A673 (cell line): Measurements from ENCODE around the gene TTBK2. TPM values are rescaled to one million over a fixed set of nuclear protein-coding genes. Genes with fewer than 3 reads are reported as not detected.

Source experiments
- BruUV-seq: library from RNA; stranded (reverse); fragments of 400-500 nt; replicated peaks from 2 replicates; lab custom pipeline; 2021; lab: Mats Ljungman, UMichigan
- CTCF ChIA-PET: fragments of 300-600 bp; sonication (Branson Sonifier 250); formaldehyde crosslinking; loops from one replicate; lab custom pipeline; 2022; ENCODE audit warnings: antibody characterized with exemption; lab: Charles Lee
- POLR2A ChIA-PET: fragments of 300-600 bp; sonication (Branson Sonifier 250); formaldehyde crosslinking; loops from one replicate; lab custom pipeline; 2022; ENCODE audit warnings: antibody characterized with exemption; ENCODE audit not compliant: low non-redundant PET; lab: Charles Lee
- DNase-seq: peaks from one replicate; pipeline ENCODE4 v3.0.0-alpha.2; 2015; ENCODE audit warnings: low spot score
- H3K27ac ChIP-seq: fragments of 200-600 bp; sonication (generic); 2 replicates; pipeline ENCODE4 v1.5.1; 2016; ENCODE audit warnings: mixed run types, low read depth, mild to moderate bottlenecking, mixed read lengths, antibody characterized with exemption, low read length; ENCODE audit not compliant: poor library complexity, severe bottlenecking
- H3K27me3 ChIP-seq: fragments of 200-600 bp; sonication (generic); replicated peaks from 2 replicates; pipeline ENCODE4 v1.6.1; 2017; ENCODE audit warnings: mixed run types, low read depth, mild to moderate bottlenecking, mixed read lengths, antibody characterized with exemption, low read length; ENCODE audit not compliant: insufficient read depth, poor library complexity
- H3K36me3 ChIP-seq: fragments of 200-600 bp; sonication (generic); 2 replicates; pipeline ENCODE4 v1.6.1; 2016; ENCODE audit warnings: mixed run types, mild to moderate bottlenecking, mixed read lengths, antibody characterized with exemption, low read length; ENCODE audit not compliant: insufficient read depth, poor library complexity, severe bottlenecking
- H3K4me1 ChIP-seq: fragments of 200-600 bp; sonication (generic); 2 replicates; pipeline ENCODE4 v1.6.1; 2017; ENCODE audit warnings: mixed run types, mild to moderate bottlenecking, mixed read lengths, antibody characterized with exemption, low read length; ENCODE audit not compliant: insufficient read depth, poor library complexity, severe bottlenecking
- H3K4me3 ChIP-seq: fragments of 200-600 bp; sonication (generic); 2 replicates; pipeline ENCODE4 v1.5.1; 2016; ENCODE audit warnings: low read depth, mixed run types, mild to moderate bottlenecking, mixed read lengths, low read length; ENCODE audit not compliant: poor library complexity, severe bottlenecking
- H3K9me3 ChIP-seq: fragments of 200-600 bp; sonication (generic); 2 replicates; pipeline ENCODE4 v1.6.1; 2016; ENCODE audit warnings: mixed run types, low read depth, mild to moderate bottlenecking, mixed read lengths, antibody characterized with exemption, low read length; ENCODE audit not compliant: poor library complexity, severe bottlenecking
- EZH2 ChIP-seq: fragments of 200-600 bp; sonication (generic); IDR thresholded peaks from 2 replicates; pipeline ENCODE4 v1.6.1; 2017; ENCODE audit warnings: borderline replicate concordance, low read depth, mild to moderate bottlenecking, mixed read lengths, antibody characterized with exemption, low read length; ENCODE audit not compliant: poor library complexity, severe bottlenecking
- intact Hi-C: fragments of 100-400 bp; cut with micrococcal nuclease; formaldehyde crosslinking; loops from one replicate; pipeline ENCODE4 v1.10.0; 2022; ENCODE audit not compliant: unreplicated experiment
- total RNA-seq: library from RNA; stranded (reverse); gene quantifications from 2 replicates; pipeline ENCODE4 v1.2.3, GENCODE V29; 2021
- TF ChIP-seq, protein P1 (sequence below): fragments of 300-800, 200-600 bp; sonication (generic); conservative IDR thresholded peaks from 2 replicates; pipeline ENCODE4 v1.5.1; 2017; ENCODE audit warnings: low read depth, mild to moderate bottlenecking, antibody characterized with exemption, low read length, moderate library complexity, mixed read lengths

Gene TTBK2
- total RNA-seq, 1 experiment from 2014 or later = 15.8 TPM

DNA sequence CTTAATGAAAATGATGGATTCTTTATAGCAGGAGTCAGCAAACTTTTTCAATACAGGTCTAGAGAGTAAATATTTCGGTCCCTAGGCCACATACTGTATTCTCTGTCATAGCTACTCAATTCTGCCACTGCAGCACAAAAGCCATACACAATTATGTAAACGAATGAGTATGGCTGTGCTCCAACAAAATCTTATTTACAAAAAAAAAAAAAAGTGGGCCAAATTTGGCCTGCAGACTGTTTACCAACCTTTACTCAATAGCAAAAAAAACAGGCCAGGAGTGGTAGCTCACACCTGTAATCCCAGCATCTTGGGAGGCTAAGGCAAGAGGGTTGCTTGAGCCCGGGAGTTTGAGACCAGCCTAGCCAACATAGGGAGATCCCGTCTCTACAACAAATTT is 41.1 kb downstream of the TTBK2 start:
- ChIA-PET CTCF (no interaction called here), POLR2A (interaction anchor here (0.6 kb wide), 1 partner anchor 90 kb away, joined by 3 read pairs; no protein-coding TSS in a partner anchor)
- Histone ChIP-seq H3K27me3 (no peaks in the 10 kb centered on the region), H3K9me3 (no peaks in the 10 kb centered on the region), H3K4me3 (no peak overlapping the region), H3K27ac (no peak overlapping the region), H3K36me3 (no peaks in the 10 kb centered on the region), H3K4me1 (no peaks in the 10 kb centered on the region)
- no peak for TF ChIP-seq EZH2
- TF ChIP-seq, protein P1, sequence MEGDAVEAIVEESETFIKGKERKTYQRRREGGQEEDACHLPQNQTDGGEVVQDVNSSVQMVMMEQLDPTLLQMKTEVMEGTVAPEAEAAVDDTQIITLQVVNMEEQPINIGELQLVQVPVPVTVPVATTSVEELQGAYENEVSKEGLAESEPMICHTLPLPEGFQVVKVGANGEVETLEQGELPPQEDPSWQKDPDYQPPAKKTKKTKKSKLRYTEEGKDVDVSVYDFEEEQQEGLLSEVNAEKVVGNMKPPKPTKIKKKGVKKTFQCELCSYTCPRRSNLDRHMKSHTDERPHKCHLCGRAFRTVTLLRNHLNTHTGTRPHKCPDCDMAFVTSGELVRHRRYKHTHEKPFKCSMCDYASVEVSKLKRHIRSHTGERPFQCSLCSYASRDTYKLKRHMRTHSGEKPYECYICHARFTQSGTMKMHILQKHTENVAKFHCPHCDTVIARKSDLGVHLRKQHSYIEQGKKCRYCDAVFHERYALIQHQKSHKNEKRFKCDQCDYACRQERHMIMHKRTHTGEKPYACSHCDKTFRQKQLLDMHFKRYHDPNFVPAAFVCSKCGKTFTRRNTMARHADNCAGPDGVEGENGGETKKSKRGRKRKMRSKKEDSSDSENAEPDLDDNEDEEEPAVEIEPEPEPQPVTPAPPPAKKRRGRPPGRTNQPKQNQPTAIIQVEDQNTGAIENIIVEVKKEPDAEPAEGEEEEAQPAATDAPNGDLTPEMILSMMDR = no peak
- no TSS peak for BruUV-seq
- intact Hi-C loops = no loop called here
- no peak for DNase-seq

DNA sequence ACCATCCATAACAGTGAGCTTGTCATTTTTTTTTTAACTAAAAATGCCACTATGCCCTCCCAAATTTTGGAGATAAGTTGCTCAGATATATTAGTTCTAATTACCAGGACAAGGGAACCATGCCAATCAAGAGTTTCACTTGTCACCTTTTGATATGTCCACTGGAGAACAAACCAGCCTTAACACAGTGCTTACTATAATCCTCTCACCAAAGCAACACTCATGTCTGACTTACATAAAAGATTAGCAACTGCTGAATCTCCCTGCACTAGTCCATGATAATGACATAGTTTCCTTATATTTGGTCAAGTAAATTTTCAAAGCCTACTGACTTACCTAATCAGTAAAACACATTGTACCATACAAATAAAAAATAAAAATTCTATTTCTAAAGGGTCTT is 44.4 kb downstream of the TTBK2 start:
- Histone ChIP-seq H3K36me3 (no peaks in the 10 kb centered on the region), H3K4me1 (no peaks in the 10 kb centered on the region), H3K27me3 (no peaks in the 10 kb centered on the region), H3K27ac (no peak overlapping the region), H3K9me3 (no peaks in the 10 kb centered on the region), H3K4me3 (no peak overlapping the region)
- no peak for DNase-seq
- no TSS peak for BruUV-seq
- ChIA-PET POLR2A (no interaction called here), CTCF (no interaction called here)
- no peak for TF ChIP-seq EZH2
- TF ChIP-seq, protein P1 = no peak
- intact Hi-C loops = no loop called here

DNA sequence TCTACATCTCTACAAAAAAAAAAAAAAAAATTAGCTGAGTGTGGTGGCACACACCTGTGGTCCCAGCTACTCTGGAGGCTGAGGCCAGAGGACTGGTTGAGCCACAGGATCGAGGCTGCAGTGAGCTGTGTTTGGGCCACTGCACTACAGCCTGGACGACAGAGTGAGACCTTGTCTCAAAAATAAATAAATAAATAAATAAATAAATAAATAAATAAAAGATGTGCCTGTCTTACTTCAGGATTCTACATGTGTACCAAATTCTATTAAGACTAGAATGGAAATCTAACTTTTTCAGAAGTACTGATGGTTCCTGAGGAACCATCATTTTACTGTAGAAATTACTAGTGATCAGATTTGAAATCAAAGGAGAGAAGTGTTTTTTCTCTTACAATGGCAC is 51.9 kb downstream of the TTBK2 start:
- BruUV-seq = no TSS peak

More for the DNA sequence above, 51.9 kb downstream of the TTBK2 start:
- Histone ChIP-seq H3K27me3 (no peaks in the 10 kb centered on the region), H3K9me3 (no peaks in the 10 kb centered on the region), H3K27ac (no peak overlapping the region), H3K4me1 (no peaks in the 10 kb centered on the region), H3K36me3 (no peaks in the 10 kb centered on the region), H3K4me3 (no peak overlapping the region)
- POLR2A ChIA-PET = no interaction called here
- CTCF ChIA-PET = no interaction called here
- intact Hi-C loops = no loop called here
- TF ChIP-seq, protein P1 = no peak
- no peak for DNase-seq
